HepG2 (cell line): ENCODE measurements around the gene PPP2R1B. TPM values are rescaled to one million over a fixed set of nuclear protein-coding genes. Genes with fewer than 3 reads are reported as not detected.

Experiments
- ELF3 ChIP-seq: IDR thresholded peaks from 2 replicates; pipeline ENCODE4 v1.6.1; 2016; ENCODE audit warnings: missing genetic modification reagents, missing compliant biosample characterization
- ELF4 ChIP-seq: sonication (generic); formaldehyde crosslinking; IDR thresholded peaks from 2 replicates; pipeline ENCODE4 v1.5.0; 2020; ENCODE audit warnings: missing genetic modification reagents, mild to moderate bottlenecking, moderate library complexity, borderline replicate concordance
- HNF4A ChIP-seq: sonication (generic); formaldehyde crosslinking; IDR thresholded peaks from 2 replicates; pipeline ENCODE4 v1.4.0; 2020; ENCODE audit warnings: missing genetic modification reagents
- ISL2 ChIP-seq: sonication (generic); formaldehyde crosslinking; IDR thresholded peaks from 2 replicates; pipeline ENCODE4 v1.5.0; 2020; ENCODE audit warnings: missing genetic modification reagents
- JUNB ChIP-seq: sonication (generic); formaldehyde crosslinking; IDR thresholded peaks from 2 replicates; pipeline ENCODE4 v1.8.0; 2022; ENCODE audit warnings: missing genetic modification reagents, mild to moderate bottlenecking, borderline replicate concordance
- KLF11 ChIP-seq: IDR thresholded peaks from 2 replicates; pipeline ENCODE4 v1.6.1; 2016; ENCODE audit warnings: missing compliant biosample characterization
- MAF1 ChIP-seq: sonication (generic); formaldehyde crosslinking; IDR thresholded peaks from 2 replicates; pipeline ENCODE4 v1.5.0; 2020; ENCODE audit warnings: missing genetic modification reagents, borderline replicate concordance
- NCOA1 ChIP-seq: sonication (generic); formaldehyde crosslinking; IDR thresholded peaks from 2 replicates; pipeline ENCODE4 v1.9.0; 2021; ENCODE audit warnings: missing genetic modification reagents
- PAF1 ChIP-seq: IDR thresholded peaks from 2 replicates; pipeline ENCODE4 v1.6.1; 2016; ENCODE audit warnings: missing genetic modification reagents, missing compliant biosample characterization
- PCBP2 ChIP-seq: fragments of 200-400 bp; formaldehyde crosslinking; optimal IDR thresholded peaks from 2 replicates; pipeline ENCODE3; 2018; ENCODE audit warnings: low read length, low read depth; ENCODE audit not compliant: poor library complexity, severe bottlenecking
- RORA ChIP-seq: sonication (generic); formaldehyde crosslinking; IDR thresholded peaks from 2 replicates; pipeline ENCODE4 v1.5.0; 2020; ENCODE audit warnings: mild to moderate bottlenecking, missing genetic modification reagents, moderate library complexity
- TBX2 ChIP-seq: sonication (generic); formaldehyde crosslinking; IDR thresholded peaks from 2 replicates; pipeline ENCODE4 v1.5.0; 2020; ENCODE audit warnings: missing genetic modification reagents, mild to moderate bottlenecking, borderline replicate concordance
- ZNF329 ChIP-seq: sonication (generic); formaldehyde crosslinking; IDR thresholded peaks from 2 replicates; pipeline ENCODE4 v1.9.0; 2021; ENCODE audit warnings: low read depth, mild to moderate bottlenecking, missing genetic modification reagents
- ZNF550 ChIP-seq: sonication (generic); formaldehyde crosslinking; IDR thresholded peaks from 2 replicates; pipeline ENCODE4 v1.4.0; 2020; ENCODE audit warnings: mild to moderate bottlenecking, missing genetic modification reagents, borderline replicate concordance
- ZNF614 ChIP-seq: IDR thresholded peaks from 2 replicates; pipeline ENCODE4 v1.6.1; 2018; ENCODE audit warnings: missing biosample characterization, missing genetic modification reagents, inconsistent platforms, borderline replicate concordance
- polyA plus RNA-seq, 8 experiments: library from polyadenylated mRNA; depleted of rRNA in 3 of 8; stranded (reverse) in 7 of 8; unstranded in 1 of 8; fragments of >200 nt; fragmentation: Illumina TruSeq in 4 of 8; extraction: Trizol in 4 of 8; gene quantifications; 2 replicates each; pipeline versions ENCODE4 v1.2.1 to v1.2.3, GENCODE V29; 2011 to 2016; ENCODE audit warnings: low read depth in 4 of 8, missing spikeins in 1 of 8, mixed read lengths in 1 of 8; ENCODE audit not compliant: insufficient read depth in 1 of 8
- total RNA-seq, 5 experiments: library from RNA; depleted of rRNA; stranded (reverse); fragments of >200 nt; fragmentation: Illumina TruSeq; extraction: Trizol; gene quantifications; 2 replicates each; pipeline ENCODE4 v1.2.3, GENCODE V29; 2016; ENCODE audit warnings: low read depth in 1 of 5
- TF ChIP-seq, protein P1 (sequence below): sonication (generic); formaldehyde crosslinking; IDR thresholded peaks from 2 replicates; pipeline ENCODE4 v1.5.1; 2020; ENCODE audit warnings: missing genetic modification reagents, mild to moderate bottlenecking, borderline replicate concordance
- TF ChIP-seq, protein P2 (sequence below): sonication (generic); formaldehyde crosslinking; IDR thresholded peaks from 2 replicates; pipeline ENCODE4 v1.4.0; 2020; ENCODE audit warnings: missing genetic modification reagents
- TF ChIP-seq, protein P3 (sequence below): sonication (generic); formaldehyde crosslinking; IDR thresholded peaks from 2 replicates; pipeline ENCODE4 v1.4.0; 2020; ENCODE audit warnings: mild to moderate bottlenecking, missing genetic modification reagents
- TF ChIP-seq, protein P4 (sequence below): sonication (generic); formaldehyde crosslinking; IDR thresholded peaks from 2 replicates; pipeline ENCODE4 v1.5.0; 2020; ENCODE audit warnings: mild to moderate bottlenecking, low read depth, missing genetic modification reagents, borderline replicate concordance
- TF ChIP-seq, protein P5 (sequence below): sonication (generic); formaldehyde crosslinking; IDR thresholded peaks from 2 replicates; pipeline ENCODE4 v1.5.1; 2020; ENCODE audit warnings: mild to moderate bottlenecking, missing genetic modification reagents, moderate library complexity

PPP2R1B gene
- total and polyA plus RNA-seq, 2 of the 13 experiments (the other 11 are each of a cell fraction or from before 2014, with no cell fraction given): 22.1 to 56.8 TPM

DNA sequence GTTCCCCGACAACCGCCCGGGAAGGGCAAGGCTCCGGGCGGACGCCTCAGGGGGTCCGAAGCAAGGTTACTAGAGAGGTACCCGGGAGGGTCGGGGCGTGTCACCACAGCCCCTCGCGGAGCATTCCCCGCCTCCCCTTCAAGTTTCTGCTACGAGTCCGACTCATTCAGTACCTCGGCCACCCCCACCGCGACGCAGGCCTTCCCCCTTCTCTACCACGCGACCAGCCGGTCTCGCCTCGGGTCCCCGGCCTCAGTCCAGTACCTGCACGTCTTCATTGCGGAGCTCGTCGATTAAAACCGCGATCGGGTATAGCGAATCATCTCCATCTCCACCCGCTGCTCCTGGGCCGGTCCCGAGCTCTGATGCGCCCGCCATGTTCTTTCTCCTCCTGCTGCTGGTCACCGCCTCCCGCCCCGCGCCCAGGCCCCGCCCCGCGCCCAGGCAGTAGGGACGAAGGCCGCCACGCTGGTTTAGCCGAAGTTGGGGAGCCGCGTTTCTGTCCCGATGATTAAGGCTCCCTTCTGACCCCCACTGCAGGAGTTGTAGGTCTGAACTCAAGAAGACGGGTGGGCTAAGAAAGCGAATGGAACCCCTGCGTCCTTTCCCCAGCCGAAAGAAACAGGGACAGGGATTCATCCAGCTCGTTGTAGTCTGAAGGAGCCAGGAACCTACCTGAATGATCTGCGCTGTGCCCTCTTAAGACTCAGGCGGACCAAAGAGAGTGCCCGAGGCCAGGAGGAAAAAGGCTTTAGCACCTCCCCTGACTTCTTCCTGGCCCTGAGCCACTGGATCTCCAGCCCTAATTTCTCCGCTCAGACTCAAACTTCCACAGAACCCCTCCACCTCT is at the start of gene PPP2R1B (continued):
- TF ChIP-seq, protein P1, sequence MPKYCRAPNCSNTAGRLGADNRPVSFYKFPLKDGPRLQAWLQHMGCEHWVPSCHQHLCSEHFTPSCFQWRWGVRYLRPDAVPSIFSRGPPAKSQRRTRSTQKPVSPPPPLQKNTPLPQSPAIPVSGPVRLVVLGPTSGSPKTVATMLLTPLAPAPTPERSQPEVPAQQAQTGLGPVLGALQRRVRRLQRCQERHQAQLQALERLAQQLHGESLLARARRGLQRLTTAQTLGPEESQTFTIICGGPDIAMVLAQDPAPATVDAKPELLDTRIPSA (CRISPR knock-in tag): peak; percentile 89; the same call in 1 of the 2 replicates
- TF ChIP-seq ELF3 (CRISPR knock-in tag) (no peak), NCOA1 (CRISPR knock-in tag) (no peak), ELF4 (CRISPR knock-in tag) (no peak), JUNB (CRISPR knock-in tag) (peak; percentile 29; the same call in 1 of the 2 replicates), TBX2 (CRISPR knock-in tag) (no peak), HNF4A (no peak), MAF1 (no peak), ZNF329 (CRISPR knock-in tag) (no peak), ISL2 (peak; percentile 13; the same call in 1 of the 2 replicates), ZNF614 (CRISPR knock-in tag) (peak; percentile 36; the same call in 1 of the 2 replicates), KLF11 (CRISPR knock-in tag) (no peak), RORA (no peak), PCBP2 (no peak), ZNF550 (CRISPR knock-in tag) (no peak), PAF1 (CRISPR knock-in tag) (no peak)
- TF ChIP-seq, protein P2, sequence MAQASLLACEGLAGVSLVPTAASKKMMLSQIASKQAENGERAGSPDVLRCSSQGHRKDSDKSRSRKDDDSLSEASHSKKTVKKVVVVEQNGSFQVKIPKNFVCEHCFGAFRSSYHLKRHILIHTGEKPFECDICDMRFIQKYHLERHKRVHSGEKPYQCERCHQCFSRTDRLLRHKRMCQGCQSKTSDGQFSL (CRISPR knock-in tag): peak; percentile 12
- TF ChIP-seq, protein P3, sequence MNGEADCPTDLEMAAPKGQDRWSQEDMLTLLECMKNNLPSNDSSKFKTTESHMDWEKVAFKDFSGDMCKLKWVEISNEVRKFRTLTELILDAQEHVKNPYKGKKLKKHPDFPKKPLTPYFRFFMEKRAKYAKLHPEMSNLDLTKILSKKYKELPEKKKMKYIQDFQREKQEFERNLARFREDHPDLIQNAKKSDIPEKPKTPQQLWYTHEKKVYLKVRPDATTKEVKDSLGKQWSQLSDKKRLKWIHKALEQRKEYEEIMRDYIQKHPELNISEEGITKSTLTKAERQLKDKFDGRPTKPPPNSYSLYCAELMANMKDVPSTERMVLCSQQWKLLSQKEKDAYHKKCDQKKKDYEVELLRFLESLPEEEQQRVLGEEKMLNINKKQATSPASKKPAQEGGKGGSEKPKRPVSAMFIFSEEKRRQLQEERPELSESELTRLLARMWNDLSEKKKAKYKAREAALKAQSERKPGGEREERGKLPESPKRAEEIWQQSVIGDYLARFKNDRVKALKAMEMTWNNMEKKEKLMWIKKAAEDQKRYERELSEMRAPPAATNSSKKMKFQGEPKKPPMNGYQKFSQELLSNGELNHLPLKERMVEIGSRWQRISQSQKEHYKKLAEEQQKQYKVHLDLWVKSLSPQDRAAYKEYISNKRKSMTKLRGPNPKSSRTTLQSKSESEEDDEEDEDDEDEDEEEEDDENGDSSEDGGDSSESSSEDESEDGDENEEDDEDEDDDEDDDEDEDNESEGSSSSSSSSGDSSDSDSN (CRISPR knock-in tag): peak; percentile 76
- TF ChIP-seq, protein P4, sequence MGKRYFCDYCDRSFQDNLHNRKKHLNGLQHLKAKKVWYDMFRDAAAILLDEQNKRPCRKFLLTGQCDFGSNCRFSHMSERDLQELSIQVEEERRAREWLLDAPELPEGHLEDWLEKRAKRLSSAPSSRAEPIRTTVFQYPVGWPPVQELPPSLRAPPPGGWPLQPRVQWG (CRISPR knock-in tag): no peak
- TF ChIP-seq, protein P5, sequence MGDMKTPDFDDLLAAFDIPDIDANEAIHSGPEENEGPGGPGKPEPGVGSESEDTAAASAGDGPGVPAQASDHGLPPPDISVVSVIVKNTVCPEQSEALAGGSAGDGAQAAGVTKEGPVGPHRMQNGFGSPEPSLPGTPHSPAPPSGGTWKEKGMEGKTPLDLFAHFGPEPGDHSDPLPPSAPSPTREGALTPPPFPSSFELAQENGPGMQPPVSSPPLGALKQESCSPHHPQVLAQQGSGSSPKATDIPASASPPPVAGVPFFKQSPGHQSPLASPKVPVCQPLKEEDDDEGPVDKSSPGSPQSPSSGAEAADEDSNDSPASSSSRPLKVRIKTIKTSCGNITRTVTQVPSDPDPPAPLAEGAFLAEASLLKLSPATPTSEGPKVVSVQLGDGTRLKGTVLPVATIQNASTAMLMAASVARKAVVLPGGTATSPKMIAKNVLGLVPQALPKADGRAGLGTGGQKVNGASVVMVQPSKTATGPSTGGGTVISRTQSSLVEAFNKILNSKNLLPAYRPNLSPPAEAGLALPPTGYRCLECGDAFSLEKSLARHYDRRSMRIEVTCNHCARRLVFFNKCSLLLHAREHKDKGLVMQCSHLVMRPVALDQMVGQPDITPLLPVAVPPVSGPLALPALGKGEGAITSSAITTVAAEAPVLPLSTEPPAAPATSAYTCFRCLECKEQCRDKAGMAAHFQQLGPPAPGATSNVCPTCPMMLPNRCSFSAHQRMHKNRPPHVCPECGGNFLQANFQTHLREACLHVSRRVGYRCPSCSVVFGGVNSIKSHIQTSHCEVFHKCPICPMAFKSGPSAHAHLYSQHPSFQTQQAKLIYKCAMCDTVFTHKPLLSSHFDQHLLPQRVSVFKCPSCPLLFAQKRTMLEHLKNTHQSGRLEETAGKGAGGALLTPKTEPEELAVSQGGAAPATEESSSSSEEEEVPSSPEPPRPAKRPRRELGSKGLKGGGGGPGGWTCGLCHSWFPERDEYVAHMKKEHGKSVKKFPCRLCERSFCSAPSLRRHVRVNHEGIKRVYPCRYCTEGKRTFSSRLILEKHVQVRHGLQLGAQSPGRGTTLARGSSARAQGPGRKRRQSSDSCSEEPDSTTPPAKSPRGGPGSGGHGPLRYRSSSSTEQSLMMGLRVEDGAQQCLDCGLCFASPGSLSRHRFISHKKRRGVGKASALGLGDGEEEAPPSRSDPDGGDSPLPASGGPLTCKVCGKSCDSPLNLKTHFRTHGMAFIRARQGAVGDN: peak; percentile 87
